Measurements from ENCODE around the gene MEGF8.

MEGF8 gene

DNA sequence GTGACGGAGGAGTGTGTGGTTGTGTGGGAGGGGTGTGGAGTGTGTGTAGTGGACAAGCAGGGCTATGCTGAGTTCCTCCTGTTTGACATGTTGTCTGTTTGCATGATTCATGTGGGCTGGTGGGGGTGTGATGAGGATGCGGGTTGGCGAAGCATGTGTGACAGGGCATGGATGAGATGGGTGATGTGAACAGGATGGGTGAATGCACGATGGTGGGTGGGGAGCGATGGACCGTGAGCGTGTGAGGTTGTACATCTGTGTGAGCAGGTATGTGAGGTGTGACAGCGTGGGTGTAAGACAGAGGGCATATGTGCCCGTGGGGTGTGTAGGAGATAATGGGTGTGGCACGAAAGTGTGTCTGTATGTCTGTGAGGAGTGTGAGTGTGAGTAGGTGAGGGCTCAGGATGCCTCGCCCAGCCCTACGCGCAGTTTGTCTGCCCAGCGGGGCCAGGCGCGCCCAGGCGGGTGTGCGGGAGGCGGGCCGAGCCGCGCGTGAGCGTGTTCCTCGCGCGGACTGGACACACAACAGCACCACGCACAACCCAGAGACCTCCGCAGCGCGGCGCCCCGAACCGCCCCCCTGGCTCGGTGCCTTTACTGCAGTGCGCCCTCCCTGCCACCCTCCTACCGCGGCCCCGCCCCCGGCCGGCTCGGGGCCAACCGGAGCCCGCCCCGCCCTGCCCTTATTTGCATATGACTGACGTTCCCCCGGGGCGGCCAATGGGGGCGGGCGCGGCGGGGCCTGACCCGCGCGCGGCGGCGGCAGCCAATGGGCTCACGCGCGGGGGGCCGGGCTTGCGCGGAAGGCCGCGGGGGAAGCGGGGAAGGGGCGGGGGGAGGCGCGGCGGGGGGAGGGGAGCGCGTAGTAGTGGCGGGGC lies 42.0 kb upstream of the MEGF8 start:
- H3K4me1 ChIP-seq (ENCODE audit: control insufficient read depth, insufficient read depth, low read depth, low read length) = peaks cover 58% of the 10 kb centered on the region
- H3K9ac ChIP-seq (ENCODE audit: low read length) = peak overlapping the region; percentile 79
- WGBS = 14% methylated on average over 29 of the region's 74 CpGs
- H3K79me1 ChIP-seq (replicated peaks; ENCODE audit: low read length, poor library complexity, severe bottlenecking) = peaks cover 14% of the 10 kb centered on the region
- H2AK5ac ChIP-seq (ENCODE audit: low read length, severe bottlenecking) = peak overlapping the region; percentile 30
- peak overlapping the region; percentile 16 to 37 for H3K4ac ChIP-seq (ENCODE audit: low read depth in 1 of 2, low read length in 2 of 2)
- H3K27me3 ChIP-seq (ENCODE audit: control insufficient read depth in 1 of 2, insufficient read depth in 1 of 2, low read length in 2 of 2) = no peaks in the 10 kb centered on the region
- H3K14ac ChIP-seq (ENCODE audit: low read length in 2 of 2) = peak overlapping the region in 1 of 2 experiments; percentile 99
- H3K23ac ChIP-seq (ENCODE audit: low read length in 2 of 2) = peak overlapping the region in 1 of 2 experiments; percentile 94
- H3K36me3 ChIP-seq (ENCODE audit: control insufficient read depth in 1 of 2, insufficient read depth in 2 of 2, low read depth in 1 of 2, low read length in 2 of 2) = peaks cover 18 to 35% of the 10 kb centered on the region in 2 experiments
- peak overlapping the region; percentile 83 for H3K4me2 ChIP-seq (ENCODE audit: low read length, poor library complexity, severe bottlenecking)
- H2BK12ac ChIP-seq (ENCODE audit: low read length in 2 of 2) = peak overlapping the region; percentile 60 to 91
- DNase-seq = peak; percentile 92
- no peak overlapping the region for H2AFZ ChIP-seq (ENCODE audit: low read depth, low read length)
- H3K9me3 ChIP-seq (ENCODE audit: control insufficient read depth, low read length) = no peaks in the 10 kb centered on the region
- H3K4me3 ChIP-seq (ENCODE audit: insufficient read depth in 1 of 2, low read depth in 1 of 2, low read length in 2 of 2) = peak overlapping the region; percentile 70 to 72
- H2BK5ac ChIP-seq (ENCODE audit: low read depth, low read length, poor library complexity, severe bottlenecking) = peak overlapping the region; percentile 5
- H3K18ac ChIP-seq (ENCODE audit: low read depth in 1 of 2, low read length in 2 of 2) = peak overlapping the region; percentile 95 to 97
- peak overlapping the region; percentile 67 for H2BK15ac ChIP-seq (ENCODE audit: low read depth, poor library complexity, severe bottlenecking)
- peak overlapping the region; percentile 96 for H4K91ac ChIP-seq (ENCODE audit: low read length)
- peak overlapping the region; percentile 24 for H4K8ac ChIP-seq (ENCODE audit: low read length)
- H2BK120ac ChIP-seq (ENCODE audit: low read depth, low read length) = peak overlapping the region; percentile 77
- peak overlapping the region; percentile 66 for H3K27ac ChIP-seq (ENCODE audit: low read length, poor library complexity, severe bottlenecking)

DNA sequence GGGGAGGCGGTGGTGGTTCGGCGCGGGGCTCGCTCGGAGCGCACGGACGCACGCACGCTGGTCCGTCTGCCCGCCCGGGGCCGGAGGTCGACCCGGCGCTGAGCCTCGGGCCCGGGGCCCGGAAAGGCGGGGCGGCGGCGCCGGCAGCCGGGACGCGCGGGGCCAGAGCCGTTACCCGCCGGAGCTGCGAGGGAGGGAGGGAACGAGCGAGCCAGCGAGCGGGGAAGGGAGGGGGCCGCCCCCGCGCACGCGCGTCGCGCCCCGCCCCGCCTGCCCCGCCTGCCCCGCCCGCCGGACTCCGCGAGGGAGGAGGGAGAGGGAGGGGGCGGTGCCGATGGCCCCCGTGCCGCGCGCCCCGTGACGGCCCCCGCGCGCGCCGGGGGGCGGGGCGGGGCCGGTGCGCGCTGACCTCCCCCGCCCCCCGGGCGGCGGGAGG lies 41.4 kb upstream of the MEGF8 start:
- Histone ChIP-seq H3K9me3 (ENCODE audit: control insufficient read depth, low read length) (no peaks in the 10 kb centered on the region), H2BK12ac (ENCODE audit: low read length in 2 of 2) (no peak overlapping the region), H3K14ac (ENCODE audit: low read length in 2 of 2) (no peak overlapping the region), H3K4ac (ENCODE audit: low read depth in 1 of 2, low read length in 2 of 2) (peak overlapping the region in 1 of 2 experiments; percentile 42), H3K9ac (ENCODE audit: low read length) (no peak overlapping the region), H3K36me3 (ENCODE audit: control insufficient read depth in 1 of 2, insufficient read depth in 2 of 2, low read depth in 1 of 2, low read length in 2 of 2) (peaks cover 25 to 36% of the 10 kb centered on the region in 2 experiments), H3K23ac (ENCODE audit: low read length in 2 of 2) (no peak overlapping the region), H4K8ac (ENCODE audit: low read length) (peak overlapping the region; percentile 59), H2AFZ (ENCODE audit: low read depth, low read length) (no peak overlapping the region), H3K27me3 (ENCODE audit: control insufficient read depth in 1 of 2, insufficient read depth in 1 of 2, low read length in 2 of 2) (no peaks in the 10 kb centered on the region), H2BK5ac (ENCODE audit: low read depth, low read length, poor library complexity, severe bottlenecking) (peak overlapping the region; percentile 69), H3K18ac (ENCODE audit: low read depth in 1 of 2, low read length in 2 of 2) (peak overlapping the region; percentile 66 to 82), H3K4me1 (ENCODE audit: control insufficient read depth, insufficient read depth, low read depth, low read length) (peaks cover 52% of the 10 kb centered on the region), H3K79me1 (replicated peaks; ENCODE audit: low read length, poor library complexity, severe bottlenecking) (peaks cover 19% of the 10 kb centered on the region), H2BK120ac (ENCODE audit: low read depth, low read length) (peak overlapping the region; percentile 77), H2BK15ac (ENCODE audit: low read depth, poor library complexity, severe bottlenecking) (no peak overlapping the region), H3K4me2 (ENCODE audit: low read length, poor library complexity, severe bottlenecking) (peak overlapping the region; percentile 53), H2AK5ac (ENCODE audit: low read length, severe bottlenecking) (no peak overlapping the region), H3K27ac (ENCODE audit: low read length, poor library complexity, severe bottlenecking) (no peak overlapping the region), H3K4me3 (ENCODE audit: insufficient read depth in 1 of 2, low read depth in 1 of 2, low read length in 2 of 2) (peak overlapping the region; percentile 44 to 70), H4K91ac (ENCODE audit: low read length) (peak overlapping the region; percentile 61)
- peak; percentile 76 for DNase-seq
- WGBS = no CpG with 5 or more reads among the region's 76 CpGs

DNA sequence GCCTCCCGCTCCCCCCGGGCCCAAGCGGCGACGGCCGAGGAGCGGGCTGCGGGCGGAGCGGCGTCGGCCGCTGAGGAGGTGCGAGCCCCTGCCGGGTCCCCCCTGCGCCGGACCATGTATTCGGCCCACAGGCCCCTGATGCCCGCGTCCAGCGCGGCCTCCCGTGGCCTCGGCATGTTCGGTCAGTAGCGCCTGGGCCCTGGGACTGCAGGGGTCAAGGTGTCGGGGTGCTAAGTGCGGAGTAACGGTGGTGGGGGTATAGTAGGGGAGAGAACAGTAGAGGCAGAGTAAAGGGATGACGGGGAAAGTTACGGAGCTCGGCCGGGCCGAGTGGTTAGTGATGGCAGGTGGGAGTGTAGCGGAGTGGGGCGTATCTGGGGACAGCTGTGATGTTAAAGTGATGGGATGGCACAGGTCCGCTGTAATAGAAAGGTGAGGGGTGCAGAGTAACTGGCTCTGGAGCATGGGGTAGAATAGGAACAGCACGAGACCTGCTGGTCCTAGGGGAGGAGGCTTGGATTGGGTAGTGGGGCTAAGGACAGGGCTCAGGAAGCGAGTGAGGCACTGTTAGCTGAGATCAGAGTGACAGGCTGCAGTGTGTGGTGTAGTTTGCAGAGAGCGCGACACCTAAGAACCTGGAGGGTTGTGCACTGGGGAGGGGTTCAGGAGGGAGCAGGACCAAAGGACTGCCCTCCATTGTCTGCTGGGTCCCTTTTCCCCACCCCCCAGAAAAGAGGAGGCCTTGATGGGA lies 40.7 kb upstream of the MEGF8 start:
- Histone ChIP-seq H3K14ac (ENCODE audit: low read length in 2 of 2) (peak overlapping the region in 1 of 2 experiments; percentile 95), H2AK5ac (ENCODE audit: low read length, severe bottlenecking) (peak overlapping the region; percentile 6), H4K91ac (ENCODE audit: low read length) (no peak overlapping the region), H2BK12ac (ENCODE audit: low read length in 2 of 2) (peak overlapping the region in 1 of 2 experiments; percentile 67), H3K4ac (ENCODE audit: low read depth in 1 of 2, low read length in 2 of 2) (peak overlapping the region; percentile 37 to 99), H3K36me3 (ENCODE audit: control insufficient read depth in 1 of 2, insufficient read depth in 2 of 2, low read depth in 1 of 2, low read length in 2 of 2) (peaks cover 32 to 41% of the 10 kb centered on the region in 2 experiments), H3K4me1 (ENCODE audit: control insufficient read depth, insufficient read depth, low read depth, low read length) (peaks cover 46% of the 10 kb centered on the region), H2BK5ac (ENCODE audit: low read depth, low read length, poor library complexity, severe bottlenecking) (peak overlapping the region; percentile 71), H3K79me1 (replicated peaks; ENCODE audit: low read length, poor library complexity, severe bottlenecking) (peaks cover 26% of the 10 kb centered on the region), H3K4me3 (ENCODE audit: insufficient read depth in 1 of 2, low read depth in 1 of 2, low read length in 2 of 2) (peak overlapping the region; percentile 70 to 93), H2BK15ac (ENCODE audit: low read depth, poor library complexity, severe bottlenecking) (no peak overlapping the region), H2AFZ (ENCODE audit: low read depth, low read length) (peak overlapping the region; percentile 37), H4K8ac (ENCODE audit: low read length) (peak overlapping the region; percentile 1), H2BK120ac (ENCODE audit: low read depth, low read length) (no peak overlapping the region), H3K9ac (ENCODE audit: low read length) (peak overlapping the region; percentile 90), H3K27ac (ENCODE audit: low read length, poor library complexity, severe bottlenecking) (peak overlapping the region; percentile 12), H3K18ac (ENCODE audit: low read depth in 1 of 2, low read length in 2 of 2) (peak overlapping the region; percentile 2 to 67), H3K23ac (ENCODE audit: low read length in 2 of 2) (peak overlapping the region in 1 of 2 experiments; percentile 97), H3K9me3 (ENCODE audit: control insufficient read depth, low read length) (no peaks in the 10 kb centered on the region), H3K27me3 (ENCODE audit: control insufficient read depth in 1 of 2, insufficient read depth in 1 of 2, low read length in 2 of 2) (no peaks in the 10 kb centered on the region), H3K4me2 (ENCODE audit: low read length, poor library complexity, severe bottlenecking) (peak overlapping the region; percentile 82)
- peak; percentile 28 for DNase-seq
- 2% methylated on average over 38 of the region's 41 CpGs for WGBS
